ENCODE measurements around the gene HTR6.

Gene HTR6

DNA sequence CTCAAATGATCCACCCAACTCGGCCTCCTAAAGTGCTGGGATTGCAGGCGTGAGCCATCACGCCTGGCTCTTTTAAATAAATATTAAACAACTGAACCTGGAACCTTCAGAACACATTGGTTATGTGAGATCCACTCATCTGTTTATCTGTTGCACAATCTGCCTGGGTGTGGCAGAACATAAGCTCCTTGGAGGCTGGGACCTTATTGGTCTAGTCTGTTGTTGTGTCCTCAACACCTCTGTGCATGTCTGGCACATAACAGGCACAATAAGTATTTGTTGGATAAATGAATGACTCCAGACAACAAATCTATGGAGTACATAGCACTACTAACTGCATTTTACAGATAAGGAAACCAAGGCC lies 24.7 kb upstream of the HTR6 start:
- Histone ChIP-seq H3K9me3 (ENCODE audit: control insufficient read depth in 1 of 2, low read length in 2 of 2) (no peaks in the 10 kb centered on the region), H3K36me3 (ENCODE audit: control insufficient read depth in 1 of 2, insufficient read depth in 2 of 2, low read length in 2 of 2) (no peaks in the 10 kb centered on the region), H3K27ac (ENCODE audit: low read length) (no peak overlapping the region), H3K4me3 (ENCODE audit: low read depth in 1 of 2, low read length in 2 of 2) (no peak overlapping the region), H3K27me3 (ENCODE audit: low read depth, low read length) (no peaks in the 10 kb centered on the region), H3K4me1 (ENCODE audit: control insufficient read depth in 1 of 2, insufficient read depth in 2 of 2, low read length in 2 of 2) (peaks cover 0 to 8% of the 10 kb centered on the region in 2 donors)

- Histone ChIP-seq H3K27ac (ENCODE audit: low read length) (no peak overlapping the region), H3K36me3 (ENCODE audit: control insufficient read depth in 1 of 2, insufficient read depth in 2 of 2, low read length in 2 of 2) (no peaks in the 10 kb centered on the region), H3K9me3 (ENCODE audit: control insufficient read depth in 1 of 2, low read length in 2 of 2) (no peaks in the 10 kb centered on the region), H3K4me3 (ENCODE audit: low read depth in 1 of 2, low read length in 2 of 2) (no peak overlapping the region), H3K4me1 (ENCODE audit: control insufficient read depth in 1 of 2, insufficient read depth in 2 of 2, low read length in 2 of 2) (peaks cover 0 to 13% of the 10 kb centered on the region in 2 donors), H3K27me3 (ENCODE audit: low read depth, low read length) (no peaks in the 10 kb centered on the region)
Measured at GRCh38 chr1:19640363-19641316, 24.0 kb upstream of the HTR6 start.

DNA sequence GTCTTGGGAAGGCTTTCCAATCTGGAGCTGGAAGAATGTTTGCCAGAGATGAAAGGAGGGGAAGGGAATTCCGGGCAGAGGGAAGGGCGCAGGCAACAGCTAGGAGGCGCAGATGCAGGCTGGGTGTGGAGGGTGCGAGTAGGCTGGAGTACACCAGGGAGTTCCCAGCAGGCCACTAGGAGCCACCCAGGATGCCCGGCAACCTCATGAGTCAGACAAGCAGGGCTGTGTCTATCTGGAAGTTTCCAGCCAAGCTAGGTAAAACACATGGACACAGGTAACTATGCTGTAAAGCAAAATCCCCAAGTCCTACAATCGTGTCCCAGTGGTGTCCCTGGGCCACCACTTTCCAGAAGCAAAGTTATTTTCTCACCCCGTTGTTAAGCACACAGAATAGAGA lies 21.6 kb upstream of the HTR6 start:
- Histone ChIP-seq H3K36me3 (ENCODE audit: control insufficient read depth in 1 of 2, insufficient read depth in 2 of 2, low read length in 2 of 2) (no peaks in the 10 kb centered on the region), H3K9me3 (ENCODE audit: control insufficient read depth in 1 of 2, low read length in 2 of 2) (no peaks in the 10 kb centered on the region), H3K27ac (ENCODE audit: low read length) (peak overlapping the region; percentile 91), H3K4me1 (ENCODE audit: control insufficient read depth in 1 of 2, insufficient read depth in 2 of 2, low read length in 2 of 2) (peaks cover 13 to 35% of the 10 kb centered on the region in 2 donors), H3K27me3 (ENCODE audit: low read depth, low read length) (peaks cover 4% of the 10 kb centered on the region), H3K4me3 (ENCODE audit: low read depth in 1 of 2, low read length in 2 of 2) (peak overlapping the region; percentile 57 to 68)

DNA sequence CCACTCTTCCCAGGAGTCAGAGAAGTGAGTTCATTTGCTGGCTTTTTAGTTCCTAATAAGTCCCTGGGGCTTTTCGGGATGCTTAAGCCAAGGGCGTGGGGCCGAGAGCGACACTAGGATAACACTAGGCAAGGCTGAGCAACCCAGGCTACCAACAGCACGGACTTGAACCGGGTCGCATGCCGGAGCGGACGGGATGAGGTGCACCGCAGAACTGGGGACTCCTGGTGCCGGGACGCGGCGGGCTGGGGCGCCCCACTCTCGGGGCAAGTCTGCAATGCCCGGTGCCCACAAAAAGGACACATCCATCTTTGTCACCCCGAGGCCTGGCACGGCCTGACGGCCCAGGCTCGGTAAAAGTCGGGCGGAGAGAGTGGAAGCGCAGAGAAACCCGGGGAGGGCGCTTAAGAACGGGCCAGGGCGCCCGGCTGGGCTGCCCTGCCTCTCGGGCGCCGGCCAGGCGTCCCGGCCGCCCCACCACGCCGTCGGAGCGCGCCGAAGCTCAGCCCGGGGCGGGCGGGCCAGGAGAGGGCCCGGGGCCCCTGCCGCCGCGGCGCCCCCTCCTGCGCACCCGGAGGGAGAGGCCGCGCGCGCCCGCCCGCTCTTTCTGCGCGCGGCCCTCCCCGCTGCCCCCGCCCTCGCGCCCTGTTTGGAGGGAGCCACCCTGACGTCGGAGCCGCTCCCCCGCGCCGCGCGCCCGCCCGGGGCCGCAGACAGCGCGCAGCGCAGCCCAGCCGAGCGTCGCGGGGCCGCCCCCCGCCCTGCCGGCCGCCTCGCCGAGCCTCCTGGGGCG lies 20.9 kb upstream of the HTR6 start, which contains the start of gene NBL1:
Gene NBL1 (plus strand): TSS at position 710 of the 793 bp plus-strand sequence. CDS start 10,720 bp downstream, outside the sequence.
- Histone ChIP-seq H3K27ac (ENCODE audit: low read length) (peak within 1 kb of the TSS; percentile 91), H3K27me3 (ENCODE audit: low read depth, low read length) (peaks cover 4% of the 10 kb centered on the region), H3K4me3 (ENCODE audit: low read depth in 1 of 2, low read length in 2 of 2) (peak within 1 kb of the TSS; percentile 78 to 79), H3K9me3 (ENCODE audit: control insufficient read depth in 1 of 2, low read length in 2 of 2) (no peaks in the 10 kb centered on the region), H3K36me3 (ENCODE audit: control insufficient read depth in 1 of 2, insufficient read depth in 2 of 2, low read length in 2 of 2) (no peaks in the 10 kb centered on the region), H3K4me1 (ENCODE audit: control insufficient read depth in 1 of 2, insufficient read depth in 2 of 2, low read length in 2 of 2) (peaks cover 16 to 37% of the 10 kb centered on the region in 2 donors)

DNA sequence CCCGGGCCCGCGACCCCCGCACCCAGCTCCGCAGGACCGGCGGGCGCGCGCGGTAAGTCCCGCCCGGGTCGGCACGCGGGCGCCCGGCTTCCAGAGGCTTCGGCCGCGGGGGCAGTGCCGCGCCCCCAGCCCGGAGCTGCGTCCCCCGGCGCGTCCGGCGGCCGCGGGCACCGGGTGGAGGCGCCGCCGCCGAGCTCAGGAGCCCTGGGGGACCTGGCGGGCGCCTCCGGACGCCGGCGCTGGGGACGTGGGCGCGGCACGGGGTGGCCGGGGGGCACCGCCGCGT lies 20.3 kb upstream of the HTR6 start:
- Histone ChIP-seq H3K27me3 (ENCODE audit: low read depth, low read length) (peaks cover 4% of the 10 kb centered on the region), H3K4me3 (ENCODE audit: low read depth in 1 of 2, low read length in 2 of 2) (peak overlapping the region in 1 of 2 donors; percentile 79), H3K4me1 (ENCODE audit: control insufficient read depth in 1 of 2, insufficient read depth in 2 of 2, low read length in 2 of 2) (peaks cover 16 to 37% of the 10 kb centered on the region in 2 donors), H3K36me3 (ENCODE audit: control insufficient read depth in 1 of 2, insufficient read depth in 2 of 2, low read length in 2 of 2) (no peaks in the 10 kb centered on the region), H3K27ac (ENCODE audit: low read length) (no peak overlapping the region), H3K9me3 (ENCODE audit: control insufficient read depth in 1 of 2, low read length in 2 of 2) (no peaks in the 10 kb centered on the region)

- H3K4me1 ChIP-seq (ENCODE audit: control insufficient read depth in 1 of 2, insufficient read depth in 2 of 2, low read length in 2 of 2), result peaks cover 16 to 38% of the 10 kb centered on the region in 2 donors
- peak overlapping the region; percentile 86 for H3K27ac ChIP-seq (ENCODE audit: low read length)
- H3K9me3 ChIP-seq (ENCODE audit: control insufficient read depth in 1 of 2, low read length in 2 of 2), result no peaks in the 10 kb centered on the region
- peaks cover 4% of the 10 kb centered on the region for H3K27me3 ChIP-seq (ENCODE audit: low read depth, low read length)
- H3K36me3 ChIP-seq (ENCODE audit: control insufficient read depth in 1 of 2, insufficient read depth in 2 of 2, low read length in 2 of 2), result no peaks in the 10 kb centered on the region
- peak overlapping the region; percentile 78 to 79 for H3K4me3 ChIP-seq (ENCODE audit: low read depth in 1 of 2, low read length in 2 of 2)
Measured at GRCh38 chr1:19644681-19645410, 19.8 kb upstream of the HTR6 start.

- Histone ChIP-seq H3K36me3 (ENCODE audit: control insufficient read depth in 1 of 2, insufficient read depth in 2 of 2, low read length in 2 of 2) (no peaks in the 10 kb centered on the region), H3K27ac (ENCODE audit: low read length) (peak overlapping the region; percentile 86), H3K4me3 (ENCODE audit: low read depth in 1 of 2, low read length in 2 of 2) (peak overlapping the region; percentile 78 to 79), H3K9me3 (ENCODE audit: control insufficient read depth in 1 of 2, low read length in 2 of 2) (no peaks in the 10 kb centered on the region), H3K4me1 (ENCODE audit: control insufficient read depth in 1 of 2, insufficient read depth in 2 of 2, low read length in 2 of 2) (peaks cover 22 to 46% of the 10 kb centered on the region in 2 donors), H3K27me3 (ENCODE audit: low read depth, low read length) (peaks cover 4% of the 10 kb centered on the region)
Measured at GRCh38 chr1:19645411-19646251, 19.0 kb upstream of the HTR6 start.

DNA sequence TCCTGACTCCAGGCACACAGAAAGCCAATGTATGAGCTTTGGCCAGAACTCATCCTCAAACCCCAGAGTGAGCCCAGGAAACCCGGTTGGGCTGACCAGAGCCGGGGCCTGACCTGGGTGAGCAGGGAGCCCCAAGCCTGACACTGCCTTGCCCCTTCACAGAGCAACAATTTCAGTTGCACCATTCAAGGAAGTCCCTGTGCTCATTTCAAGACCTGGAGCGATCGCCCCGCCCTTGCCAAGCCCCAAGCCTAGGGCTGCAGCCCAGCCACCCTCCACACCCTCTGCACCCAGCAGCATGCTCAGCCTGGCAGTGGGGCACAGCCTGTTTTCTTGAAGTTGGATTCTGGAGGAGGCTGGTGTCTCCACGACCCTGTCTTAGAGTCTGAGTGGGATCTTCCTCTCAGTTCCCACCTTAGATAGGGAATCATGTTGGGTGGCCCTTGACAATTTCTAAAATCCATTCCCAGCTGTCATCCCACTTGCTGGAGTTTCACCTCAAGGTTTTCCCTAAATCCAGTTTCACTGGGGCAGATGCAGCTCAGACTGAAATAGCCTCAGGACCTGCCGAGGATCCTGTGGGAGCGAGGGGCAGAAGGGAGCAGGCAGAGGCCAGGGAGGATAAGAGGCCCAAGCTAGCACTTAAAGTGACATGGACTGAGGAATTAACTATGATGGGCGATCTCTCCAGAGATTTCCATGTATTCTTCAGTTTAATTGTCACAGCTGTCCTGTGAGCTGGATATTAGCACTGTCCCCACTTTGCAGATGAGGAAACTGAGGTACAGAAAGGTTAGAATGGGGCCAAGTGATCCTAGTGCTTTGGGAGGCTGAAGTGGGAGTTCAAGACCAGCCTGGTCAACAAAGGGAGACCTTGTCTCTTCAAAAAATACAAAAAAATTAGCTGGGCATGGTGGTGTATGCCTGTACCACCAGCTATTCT lies 18.0 kb upstream of the HTR6 start:
- Histone ChIP-seq H3K27me3 (ENCODE audit: low read depth, low read length) (peaks cover 4% of the 10 kb centered on the region), H3K36me3 (ENCODE audit: control insufficient read depth in 1 of 2, insufficient read depth in 2 of 2, low read length in 2 of 2) (no peaks in the 10 kb centered on the region), H3K4me1 (ENCODE audit: control insufficient read depth in 1 of 2, insufficient read depth in 2 of 2, low read length in 2 of 2) (peaks cover 25 to 56% of the 10 kb centered on the region in 2 donors), H3K4me3 (ENCODE audit: low read depth in 1 of 2, low read length in 2 of 2) (peak overlapping the region; percentile 78 to 79), H3K27ac (ENCODE audit: low read length) (peak overlapping the region; percentile 86), H3K9me3 (ENCODE audit: control insufficient read depth in 1 of 2, low read length in 2 of 2) (no peaks in the 10 kb centered on the region)

- H3K4me3 ChIP-seq (ENCODE audit: low read depth in 1 of 2, low read length in 2 of 2), result peak overlapping the region; percentile 3 to 79
- H3K36me3 ChIP-seq (ENCODE audit: control insufficient read depth in 1 of 2, insufficient read depth in 2 of 2, low read length in 2 of 2), result no peaks in the 10 kb centered on the region
- H3K4me1 ChIP-seq (ENCODE audit: control insufficient read depth in 1 of 2, insufficient read depth in 2 of 2, low read length in 2 of 2), result peaks cover 25 to 58% of the 10 kb centered on the region in 2 donors
- H3K9me3 ChIP-seq (ENCODE audit: control insufficient read depth in 1 of 2, low read length in 2 of 2), result no peaks in the 10 kb centered on the region
- H3K27me3 ChIP-seq (ENCODE audit: low read depth, low read length), result peaks cover 4% of the 10 kb centered on the region
- peak overlapping the region; percentile 3 for H3K27ac ChIP-seq (ENCODE audit: low read length)
Measured at GRCh38 chr1:19647643-19648042, 17.0 kb upstream of the HTR6 start.

DNA sequence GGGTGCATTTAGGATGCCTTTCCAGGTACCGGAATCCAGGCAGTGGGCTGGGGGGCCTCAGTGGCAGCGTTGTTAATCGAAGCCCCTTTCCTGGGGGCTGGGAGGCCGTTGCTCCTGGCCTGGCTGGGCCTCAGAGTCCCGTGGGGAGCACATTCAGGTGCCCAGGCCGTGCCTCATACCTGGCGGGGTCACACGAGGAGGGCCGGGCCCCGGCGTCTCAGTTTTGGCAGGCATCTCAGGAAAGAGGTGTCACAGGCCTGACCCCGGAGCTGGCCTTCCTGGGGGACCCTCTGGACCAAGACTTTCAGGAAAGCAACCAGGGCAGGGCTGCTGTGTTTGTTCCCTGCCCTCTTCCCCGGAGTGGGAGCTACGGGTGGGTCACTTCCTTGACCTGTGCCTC lies 16.4 kb upstream of the HTR6 start:
- no peaks in the 10 kb centered on the region for H3K36me3 ChIP-seq (ENCODE audit: control insufficient read depth in 1 of 2, insufficient read depth in 2 of 2, low read length in 2 of 2)

More for the DNA sequence above, 16.4 kb upstream of the HTR6 start:
- Histone ChIP-seq H3K9me3 (ENCODE audit: control insufficient read depth in 1 of 2, low read length in 2 of 2) (no peaks in the 10 kb centered on the region), H3K4me3 (ENCODE audit: low read depth in 1 of 2, low read length in 2 of 2) (no peak overlapping the region), H3K4me1 (ENCODE audit: control insufficient read depth in 1 of 2, insufficient read depth in 2 of 2, low read length in 2 of 2) (peaks cover 25 to 56% of the 10 kb centered on the region in 2 donors), H3K27me3 (ENCODE audit: low read depth, low read length) (peaks cover 4% of the 10 kb centered on the region), H3K27ac (ENCODE audit: low read length) (peak overlapping the region; percentile 3)
